Bronchial epithelial cell (primary cell): ENCODE results near the gene GDI2. TPM values are rescaled to one million over a fixed set of nuclear protein-coding genes. Genes with fewer than 3 reads are reported as not detected.
A peak's percentile ranks its signal among the peaks of the same experiment; 100 is the strongest.
"Not testable (repeated sequence)": the region's sequence is repeated elsewhere in the genome, so short reads cannot be mapped to it uniquely, and the experiment has no call there.

ENCODE experiments used
- DNase-seq: peaks from one replicate; pipeline ENCODE4 v3.0.0-alpha.2; 2010; ENCODE audit warnings: low read depth
- FAIRE-seq: peaks from 2 replicates; lab custom pipeline; 2011; peaks lifted over from hg19 to GRCh38; lab: Jason Lieb, UNC
- H3K27me3 ChIP-seq: 2 replicates; pipeline ENCODE4 v1.5.1; 2011; ENCODE audit warnings: low read length; ENCODE audit not compliant: control insufficient read depth, insufficient read depth
- H3K36me3 ChIP-seq: 2 replicates; pipeline ENCODE4 v1.5.1; 2011; ENCODE audit warnings: low read length; ENCODE audit not compliant: control insufficient read depth, insufficient read depth
- H3K4me3 ChIP-seq: 2 replicates; pipeline ENCODE4 v1.5.1; 2011; ENCODE audit warnings: mild to moderate bottlenecking, low read depth, low read length, control low read depth
- total RNA-seq: library from RNA; depleted of rRNA; stranded (reverse); fragments of >200 nt; gene quantifications from 2 replicates; pipeline ENCODE4 v1.2.1, GENCODE V29; 2014
- TF ChIP-seq, protein P1 (sequence below): IDR thresholded peaks from 2 replicates; pipeline ENCODE4 v1.5.1; 2011; ENCODE audit warnings: mild to moderate bottlenecking, moderate library complexity, low read length, control low read depth, inconsistent platforms; ENCODE audit not compliant: insufficient read depth, severe bottlenecking

GDI2 gene
- total RNA-seq, 1 donor from 2014 or later = 395 TPM

DNA sequence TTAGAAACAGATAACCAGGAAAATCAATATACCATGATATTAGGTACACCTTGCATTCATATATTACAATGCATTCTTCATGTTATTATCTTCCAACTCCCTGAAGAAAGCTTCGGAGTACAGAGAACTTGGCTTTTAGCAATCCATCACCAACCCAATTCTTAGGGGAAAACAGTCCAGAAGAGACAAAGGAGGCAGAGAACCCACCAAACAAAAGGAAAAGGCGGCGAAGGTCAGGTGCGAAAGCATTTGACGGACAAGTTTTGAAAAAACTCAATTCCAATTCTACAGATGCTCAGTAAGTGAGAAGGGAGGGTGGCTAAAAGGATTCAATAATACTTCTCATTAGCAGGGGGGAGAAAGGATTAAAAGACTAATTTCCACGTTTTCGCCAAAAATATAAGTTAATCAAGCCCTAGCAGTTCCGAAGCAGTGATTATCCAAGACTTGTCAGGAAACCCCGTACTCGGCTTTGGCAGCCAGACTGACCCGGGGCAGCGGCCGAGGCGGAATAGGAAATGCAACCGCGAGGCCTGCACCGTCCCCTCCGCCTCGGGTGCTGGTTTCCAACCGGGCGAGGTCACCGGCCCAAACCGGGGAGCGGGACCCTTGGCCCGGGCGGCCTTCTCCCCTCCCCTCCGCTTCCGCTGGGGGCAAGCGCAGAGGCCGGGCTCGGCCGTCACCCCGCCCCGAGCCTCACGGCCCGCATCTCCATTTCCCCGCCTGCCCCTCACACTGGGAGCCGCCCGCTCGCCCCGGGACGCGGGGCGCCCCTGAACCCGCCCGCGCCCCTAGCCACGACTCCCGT is 747 bp downstream of the GDI2 start:
- Histone ChIP-seq H3K36me3 (peaks cover 1% of the 10 kb centered on the region), H3K4me3 (peak overlapping the region; percentile 96), H3K27me3 (no peaks in the 10 kb centered on the region)
- FAIRE-seq (no peak), DNase-seq (no peak)
- TF ChIP-seq, protein P1, sequence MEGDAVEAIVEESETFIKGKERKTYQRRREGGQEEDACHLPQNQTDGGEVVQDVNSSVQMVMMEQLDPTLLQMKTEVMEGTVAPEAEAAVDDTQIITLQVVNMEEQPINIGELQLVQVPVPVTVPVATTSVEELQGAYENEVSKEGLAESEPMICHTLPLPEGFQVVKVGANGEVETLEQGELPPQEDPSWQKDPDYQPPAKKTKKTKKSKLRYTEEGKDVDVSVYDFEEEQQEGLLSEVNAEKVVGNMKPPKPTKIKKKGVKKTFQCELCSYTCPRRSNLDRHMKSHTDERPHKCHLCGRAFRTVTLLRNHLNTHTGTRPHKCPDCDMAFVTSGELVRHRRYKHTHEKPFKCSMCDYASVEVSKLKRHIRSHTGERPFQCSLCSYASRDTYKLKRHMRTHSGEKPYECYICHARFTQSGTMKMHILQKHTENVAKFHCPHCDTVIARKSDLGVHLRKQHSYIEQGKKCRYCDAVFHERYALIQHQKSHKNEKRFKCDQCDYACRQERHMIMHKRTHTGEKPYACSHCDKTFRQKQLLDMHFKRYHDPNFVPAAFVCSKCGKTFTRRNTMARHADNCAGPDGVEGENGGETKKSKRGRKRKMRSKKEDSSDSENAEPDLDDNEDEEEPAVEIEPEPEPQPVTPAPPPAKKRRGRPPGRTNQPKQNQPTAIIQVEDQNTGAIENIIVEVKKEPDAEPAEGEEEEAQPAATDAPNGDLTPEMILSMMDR = no peak

DNA sequence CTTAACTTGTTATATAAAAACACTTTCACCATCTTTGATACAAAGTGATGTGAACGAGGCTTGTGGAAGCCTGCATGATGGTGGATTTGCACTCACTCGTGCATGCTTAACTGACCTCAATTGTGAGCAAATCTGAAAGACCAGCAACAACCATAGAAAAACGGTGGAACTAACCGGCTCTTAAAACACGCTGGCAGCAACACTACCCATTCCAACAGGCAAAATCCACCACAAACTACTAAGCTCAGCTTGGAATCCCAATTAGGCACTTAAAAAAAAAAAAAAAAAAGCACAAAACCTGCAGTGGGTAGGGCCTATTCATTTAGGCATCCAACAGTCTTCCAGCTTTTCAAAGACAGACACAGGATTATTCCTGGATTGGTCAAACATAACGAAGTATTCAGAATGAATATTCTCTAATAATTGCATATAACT is 1.8 kb downstream of the GDI2 start:
- TF ChIP-seq, protein P1 = no peak
- H3K36me3 ChIP-seq = peaks cover 1% of the 10 kb centered on the region
- H3K4me3 ChIP-seq = peak overlapping the region; percentile 96
- no peaks in the 10 kb centered on the region for H3K27me3 ChIP-seq
- DNase-seq (peak; percentile 54), FAIRE-seq (no peak)

DNA sequence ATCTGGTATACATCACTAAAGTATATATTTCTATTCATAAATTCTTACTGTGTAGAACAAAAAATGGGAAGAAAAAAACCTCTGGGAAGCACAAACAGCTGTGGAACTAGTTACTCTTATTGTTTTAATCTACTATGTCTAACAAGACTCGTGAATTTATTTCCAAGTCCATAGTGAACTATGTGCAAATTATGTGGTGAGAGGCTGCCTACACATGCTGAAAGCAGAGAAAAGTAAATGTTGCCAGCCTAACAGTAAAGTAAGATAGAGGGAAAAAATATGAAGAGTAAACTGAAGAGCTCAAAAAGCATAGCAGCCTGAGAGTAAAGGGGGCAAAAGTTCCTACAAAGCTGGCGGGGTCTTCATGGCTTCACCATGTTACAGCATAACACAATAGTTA is 3.0 kb downstream of the GDI2 start:
- Histone ChIP-seq H3K27me3 (no peaks in the 10 kb centered on the region), H3K36me3 (peaks cover 4% of the 10 kb centered on the region), H3K4me3 (no peak overlapping the region)
- TF ChIP-seq, protein P1 = no peak
- FAIRE-seq (no peak), DNase-seq (no peak)

DNA sequence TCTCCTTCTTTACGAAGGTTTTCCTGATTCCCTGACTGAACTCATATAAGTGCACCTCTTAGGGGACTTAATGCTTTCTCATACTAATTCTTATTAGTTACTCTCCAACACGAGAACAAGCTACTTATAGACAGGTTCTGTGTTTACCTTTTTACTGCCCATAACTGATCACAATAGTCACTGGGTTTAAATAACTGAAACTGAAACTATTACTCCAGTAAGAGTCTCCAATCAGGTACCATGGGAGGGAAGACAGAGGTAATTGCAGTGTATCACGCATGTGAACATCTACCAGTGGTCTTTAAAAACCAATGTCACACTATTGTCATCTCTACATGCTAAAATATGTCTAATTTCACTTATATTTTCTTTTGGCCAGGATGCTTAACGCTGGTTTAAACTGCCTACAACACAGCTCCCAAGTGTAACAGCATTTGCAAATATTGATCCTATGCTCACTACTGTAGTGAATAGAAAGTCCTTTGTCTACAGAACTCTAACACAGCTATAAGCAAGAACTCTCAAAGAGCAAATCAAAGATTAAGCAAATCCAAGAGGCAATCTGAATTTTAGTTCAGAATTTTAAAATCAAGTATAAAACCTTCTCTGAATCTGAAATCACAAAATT is 3.6 kb downstream of the GDI2 start:
- DNase-seq = no peak
- TF ChIP-seq, protein P1 = no peak
- no peak for FAIRE-seq
- Histone ChIP-seq H3K27me3 (no peaks in the 10 kb centered on the region), H3K4me3 (no peak overlapping the region), H3K36me3 (peaks cover 5% of the 10 kb centered on the region)

DNA sequence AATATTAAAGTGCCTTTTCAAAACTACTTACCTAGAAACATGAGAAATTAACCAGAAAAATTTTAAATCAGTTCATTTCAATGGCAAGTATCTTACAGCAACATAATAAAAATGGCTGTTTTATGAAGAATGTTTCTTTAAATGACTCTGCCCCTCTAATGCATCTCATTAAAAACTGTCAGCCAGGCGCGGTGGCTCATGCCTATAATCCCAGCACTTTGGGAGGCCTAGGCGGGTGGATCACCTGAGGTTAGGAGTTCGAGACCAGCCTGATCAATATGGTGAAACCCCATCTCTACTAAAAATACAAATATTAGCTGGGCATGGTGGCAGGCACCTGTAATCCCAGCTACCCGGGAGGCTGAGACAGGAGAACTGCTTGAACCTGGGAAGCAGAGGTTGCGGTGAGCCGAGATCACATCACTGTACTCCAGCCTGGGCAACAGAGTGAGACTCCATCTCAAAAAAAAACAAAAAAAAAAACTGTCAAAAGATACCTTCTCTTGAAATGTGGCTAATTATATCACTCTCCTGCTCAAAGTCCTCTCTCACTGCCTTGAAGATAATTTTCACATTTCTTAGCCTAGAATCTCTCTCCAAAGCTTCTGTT is 4.3 kb downstream of the GDI2 start:
- H3K4me3 ChIP-seq, H3K36me3 ChIP-seq, H3K27me3 ChIP-seq, FAIRE-seq, DNase-seq: not testable (repeated sequence)

DNA sequence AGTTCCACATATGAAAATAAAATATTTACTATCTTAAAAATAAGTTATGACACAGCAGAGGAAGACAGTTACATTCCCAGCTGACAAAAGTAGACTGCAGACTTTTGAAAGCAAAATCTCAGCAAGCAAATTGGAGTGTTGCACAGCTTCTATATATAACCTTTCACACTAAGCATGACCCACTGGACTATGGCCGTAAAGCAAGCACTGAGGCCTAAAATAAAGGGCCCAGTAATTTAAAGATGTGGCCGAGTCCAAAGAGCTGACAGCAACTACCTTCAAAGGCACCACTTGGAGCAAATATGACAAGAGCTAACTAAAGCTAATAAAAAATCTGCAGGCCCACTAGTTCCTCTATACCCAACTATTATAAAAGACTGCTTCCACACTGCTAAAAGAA is 6.5 kb downstream of the GDI2 start:
- DNase-seq = no peak
- no peak for FAIRE-seq
- H3K36me3 ChIP-seq = peaks cover 5% of the 10 kb centered on the region
- no peaks in the 10 kb centered on the region for H3K27me3 ChIP-seq
- no peak overlapping the region for H3K4me3 ChIP-seq
- TF ChIP-seq, protein P1 = no peak
